Osteocyte (in vitro differentiated cells): ENCODE measurements around the gene NME1. TPM values are rescaled to one million over a fixed set of nuclear protein-coding genes. Genes with fewer than 3 reads are reported as not detected.

Source experiments
- DNase-seq: peaks from one replicate; pipeline ENCODE4 v3.0.0; 2021; ENCODE audit warnings: mixed read lengths; ENCODE audit not compliant: unreplicated experiment; ENCODE audit errors: extremely low spot score
- H3K27ac Mint-ChIP-seq: one replicate; pipeline ENCODE4 v1.8.0; 2021; ENCODE audit warnings: mild to moderate bottlenecking, mixed read lengths; ENCODE audit not compliant: unreplicated experiment
- H3K27me3 Mint-ChIP-seq: one replicate; pipeline ENCODE4 v1.8.0; 2021; ENCODE audit warnings: mixed read lengths; ENCODE audit not compliant: unreplicated experiment
- H3K36me3 Mint-ChIP-seq: one replicate; pipeline ENCODE4 v1.8.0; 2021; ENCODE audit warnings: mixed read lengths; ENCODE audit not compliant: unreplicated experiment
- H3K4me1 Mint-ChIP-seq: one replicate; pipeline ENCODE4 v1.8.0; 2021; ENCODE audit warnings: mixed read lengths; ENCODE audit not compliant: unreplicated experiment
- H3K4me3 Mint-ChIP-seq: one replicate; pipeline ENCODE4 v1.8.0; 2021; ENCODE audit warnings: mild to moderate bottlenecking, moderate library complexity, mixed read lengths; ENCODE audit not compliant: unreplicated experiment
- H3K9me3 Mint-ChIP-seq: one replicate; pipeline ENCODE4 v1.8.0; 2021; ENCODE audit warnings: mixed read lengths; ENCODE audit not compliant: unreplicated experiment
- CTCF ChIP-seq: fragments of 200-600 bp; sonication (generic); IDR thresholded peaks from 2 replicates; pipeline ENCODE4 v1.5.0; 2021; ENCODE audit warnings: antibody characterized with exemption, mild to moderate bottlenecking, moderate library complexity
- total RNA-seq: library from RNA; stranded (reverse); gene quantifications from 2 replicates; pipeline ENCODE4 v1.2.1, GENCODE V29; 2021

The NME1 gene
- total RNA-seq, 1 donor from 2014 or later = 77.8 TPM

- Mint-ChIP-seq H3K4me1 (peaks cover 2% of the 10 kb centered on the region), H3K27ac (no peak overlapping the region), H3K9me3 (no peaks in the 10 kb centered on the region), H3K4me3 (no peak overlapping the region), H3K27me3 (no peaks in the 10 kb centered on the region), H3K36me3 (peaks cover 45% of the 10 kb centered on the region)
- no peak for DNase-seq
- TF ChIP-seq CTCF = no peak
Measured at GRCh38 chr17:51189628-51190027, 36.3 kb downstream of the NME1 start.

GRCh38 chr17:51191895-51192294, 38.5 kb downstream of the NME1 start:
- Mint-ChIP-seq H3K36me3 (peaks cover 41% of the 10 kb centered on the region), H3K4me1 (peaks cover 2% of the 10 kb centered on the region), H3K27me3 (no peaks in the 10 kb centered on the region), H3K9me3 (no peaks in the 10 kb centered on the region), H3K4me3 (no peak overlapping the region), H3K27ac (no peak overlapping the region)
- TF ChIP-seq CTCF = no peak
- no peak for DNase-seq

GRCh38 chr17:51197754-51198153, 44.4 kb downstream of the NME1 start:
- TF ChIP-seq CTCF = no peak
- no peak for DNase-seq
- H3K27me3 Mint-ChIP-seq = no peaks in the 10 kb centered on the region
- peaks cover 36% of the 10 kb centered on the region for H3K36me3 Mint-ChIP-seq
- no peak overlapping the region for H3K4me3 Mint-ChIP-seq
- no peak overlapping the region for H3K27ac Mint-ChIP-seq
- H3K9me3 Mint-ChIP-seq = no peaks in the 10 kb centered on the region
- H3K4me1 Mint-ChIP-seq = no peaks in the 10 kb centered on the region

GRCh38 chr17:51200295-51200694, 46.9 kb downstream of the NME1 start:
- H3K36me3 Mint-ChIP-seq = peaks cover 34% of the 10 kb centered on the region
- H3K9me3 Mint-ChIP-seq = no peaks in the 10 kb centered on the region
- H3K4me3 Mint-ChIP-seq = no peak overlapping the region
- no peaks in the 10 kb centered on the region for H3K27me3 Mint-ChIP-seq
- no peaks in the 10 kb centered on the region for H3K4me1 Mint-ChIP-seq
- TF ChIP-seq CTCF = no peak
- DNase-seq = no peak
- H3K27ac Mint-ChIP-seq = no peak overlapping the region

GRCh38 chr17:51200846-51201245, 47.5 kb downstream of the NME1 start:
- H3K27ac Mint-ChIP-seq = no peak overlapping the region
- no peaks in the 10 kb centered on the region for H3K27me3 Mint-ChIP-seq
- peaks cover 34% of the 10 kb centered on the region for H3K36me3 Mint-ChIP-seq
- H3K9me3 Mint-ChIP-seq = no peaks in the 10 kb centered on the region
- H3K4me1 Mint-ChIP-seq = no peaks in the 10 kb centered on the region
- TF ChIP-seq CTCF = no peak
- no peak for DNase-seq
- no peak overlapping the region for H3K4me3 Mint-ChIP-seq
